DMS 273 (cell line): ENCODE results near the gene NSRP1.
A peak's percentile ranks its signal among the peaks of the same experiment; 100 is the strongest.
"Not testable (repeated sequence)": the region's sequence is repeated elsewhere in the genome, so short reads cannot be mapped to it uniquely, and the experiment has no call there.

ENCODE experiments used
- DNase-seq: peaks from one replicate; lab custom pipeline; 2025; ENCODE audit not compliant: unreplicated experiment; lab: John Stamatoyannopoulos, UW

Gene NSRP1, protein sequence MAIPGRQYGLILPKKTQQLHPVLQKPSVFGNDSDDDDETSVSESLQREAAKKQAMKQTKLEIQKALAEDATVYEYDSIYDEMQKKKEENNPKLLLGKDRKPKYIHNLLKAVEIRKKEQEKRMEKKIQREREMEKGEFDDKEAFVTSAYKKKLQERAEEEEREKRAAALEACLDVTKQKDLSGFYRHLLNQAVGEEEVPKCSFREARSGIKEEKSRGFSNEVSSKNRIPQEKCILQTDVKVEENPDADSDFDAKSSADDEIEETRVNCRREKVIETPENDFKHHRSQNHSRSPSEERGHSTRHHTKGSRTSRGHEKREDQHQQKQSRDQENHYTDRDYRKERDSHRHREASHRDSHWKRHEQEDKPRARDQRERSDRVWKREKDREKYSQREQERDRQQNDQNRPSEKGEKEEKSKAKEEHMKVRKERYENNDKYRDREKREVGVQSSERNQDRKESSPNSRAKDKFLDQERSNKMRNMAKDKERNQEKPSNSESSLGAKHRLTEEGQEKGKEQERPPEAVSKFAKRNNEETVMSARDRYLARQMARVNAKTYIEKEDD

DNA sequence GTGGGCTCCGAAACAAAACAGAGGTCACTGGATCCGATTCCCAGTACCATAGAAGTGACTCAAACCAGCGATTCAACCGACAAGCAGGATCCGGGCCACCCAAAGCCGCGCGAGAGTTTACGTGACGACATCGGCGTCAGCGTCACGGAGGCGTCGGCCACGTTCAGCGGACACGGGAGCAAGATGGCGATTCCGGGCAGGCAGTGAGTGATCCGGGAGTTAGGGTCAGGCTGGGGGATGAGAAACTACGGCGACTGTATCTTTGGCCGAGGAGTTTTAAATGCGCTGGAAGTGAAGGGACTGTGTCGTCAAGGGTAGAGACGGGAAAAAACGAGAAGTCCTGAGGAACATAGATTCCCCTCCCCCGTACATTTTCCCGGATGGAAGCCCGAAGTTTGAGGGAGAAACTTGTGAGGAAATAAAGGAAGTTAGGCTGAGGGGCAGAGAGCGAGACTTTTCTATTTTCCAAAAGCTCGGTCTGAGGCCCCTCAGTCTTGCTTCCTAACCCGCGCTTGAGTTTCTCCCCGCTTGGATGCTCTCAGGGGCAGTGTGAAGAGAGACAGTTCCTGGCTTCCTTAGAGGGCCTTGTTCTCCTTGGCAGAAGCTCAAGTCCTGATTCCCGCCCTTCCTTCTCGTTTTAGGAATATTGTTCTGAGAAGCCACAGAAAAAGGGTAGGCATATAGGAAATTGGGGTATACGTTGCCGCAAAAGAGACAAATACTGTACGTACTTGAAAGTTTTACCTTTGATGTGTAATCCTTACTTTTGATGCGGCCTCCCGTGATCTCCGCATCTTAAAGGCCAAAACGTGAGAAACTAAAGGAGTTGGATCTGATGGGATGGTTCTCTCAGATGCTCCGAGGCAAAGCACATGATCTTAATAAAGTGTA lies at the start of gene NSRP1:
NSRP1 (plus strand) TSS at position 156 of the 891 bp plus-strand sequence; CDS start at position 184, 28 bp downstream.
- peak; percentile 98 for DNase-seq

DNA sequence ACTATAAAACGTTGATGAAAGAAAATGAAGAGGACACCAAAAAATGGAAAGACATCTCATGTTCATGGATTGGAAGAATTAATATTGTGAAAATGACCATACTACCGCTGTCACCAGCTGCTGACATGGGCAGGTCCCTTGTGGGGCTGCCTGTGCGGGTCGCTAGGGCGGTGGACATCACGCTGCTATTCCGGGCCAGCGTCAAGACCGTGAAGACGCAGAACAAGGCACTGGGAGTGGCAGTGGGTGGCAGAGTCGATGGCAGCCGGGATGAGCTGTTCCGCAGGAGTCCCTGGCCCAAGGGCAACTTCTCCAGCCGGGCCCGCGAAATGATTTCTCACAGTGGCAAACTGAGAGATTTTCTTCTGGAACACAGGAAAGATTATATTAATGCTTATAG lies 48.2 kb upstream of the NSRP1 start:
- no peak for DNase-seq

DNA sequence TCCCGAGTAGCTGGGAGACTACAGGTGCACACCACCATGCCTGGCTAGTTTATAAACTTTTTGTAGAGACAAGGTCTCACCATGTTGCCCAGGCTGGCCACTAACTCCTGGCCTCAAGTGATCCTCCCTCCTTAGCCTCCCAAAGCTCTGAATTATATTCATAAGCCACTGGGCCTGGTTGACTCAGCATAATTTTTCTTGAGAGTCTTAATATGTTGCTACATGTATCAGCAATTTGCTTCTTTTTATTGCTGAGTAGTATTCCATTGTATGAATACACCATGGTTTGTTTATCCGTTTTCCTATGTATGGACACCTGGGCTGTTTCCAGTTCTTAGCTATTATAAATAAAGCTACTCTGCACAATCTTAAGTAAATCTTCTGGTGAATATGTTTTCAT lies 42.4 kb upstream of the NSRP1 start:
- no peak for DNase-seq

DNA sequence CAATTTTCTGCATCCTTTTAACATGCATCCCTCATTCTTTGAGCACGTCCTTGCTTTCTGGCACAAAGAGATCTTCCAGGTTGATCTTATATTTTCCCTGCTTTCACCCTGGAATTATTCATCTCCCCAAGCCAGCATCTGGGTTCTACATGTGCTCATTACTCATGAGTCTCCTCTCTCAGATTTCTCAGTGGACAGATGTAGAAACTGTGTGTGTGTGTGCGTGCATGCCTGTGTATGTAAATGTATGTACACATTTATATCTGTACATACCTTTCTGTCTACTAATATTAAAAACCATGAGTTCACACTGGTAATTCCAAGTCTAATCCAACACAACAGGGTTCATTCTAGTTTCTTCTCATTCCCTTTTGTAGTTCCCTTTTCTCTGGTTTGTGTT lies 41.9 kb upstream of the NSRP1 start:
- no peak for DNase-seq

DNA sequence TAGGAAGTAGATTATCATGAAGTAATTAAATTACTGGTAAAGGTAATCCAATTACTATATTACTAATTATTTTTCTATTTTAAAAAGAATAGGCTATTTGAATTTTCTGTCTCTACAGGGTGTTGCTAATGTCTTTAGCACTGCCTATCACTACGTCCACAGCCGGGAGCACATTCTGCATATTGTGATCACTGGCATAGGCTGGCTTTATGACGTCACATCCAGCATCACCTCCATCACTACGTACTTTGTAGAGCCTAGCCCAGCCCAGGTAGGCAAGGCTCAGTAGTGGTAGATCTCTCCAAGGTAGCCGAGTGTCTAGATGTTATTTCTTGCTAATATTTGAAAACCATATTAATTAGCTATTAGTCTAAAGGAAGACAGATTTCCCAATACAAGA lies 33.8 kb upstream of the NSRP1 start:
- DNase-seq, result no peak

DNA sequence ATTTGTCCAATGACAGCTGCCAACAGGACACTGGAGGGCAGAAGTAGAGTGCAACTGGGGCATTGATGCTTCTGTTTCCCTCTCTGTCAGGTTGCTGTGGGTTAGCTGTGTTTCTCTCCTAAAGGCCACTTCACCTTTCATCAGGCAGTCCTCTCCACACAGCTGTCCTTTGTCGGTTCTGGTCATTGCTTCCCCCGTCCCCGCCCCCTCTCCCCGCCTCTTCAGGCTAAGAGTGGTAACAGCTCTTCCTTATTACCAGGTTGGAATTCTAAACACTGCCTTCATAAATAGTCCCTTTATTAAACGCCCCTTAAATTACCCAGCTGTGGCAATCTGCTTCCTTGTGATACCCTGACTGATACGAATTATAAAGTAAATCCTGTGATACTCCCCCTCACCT lies 31.8 kb upstream of the NSRP1 start:
- DNase-seq, result no peak

DNA sequence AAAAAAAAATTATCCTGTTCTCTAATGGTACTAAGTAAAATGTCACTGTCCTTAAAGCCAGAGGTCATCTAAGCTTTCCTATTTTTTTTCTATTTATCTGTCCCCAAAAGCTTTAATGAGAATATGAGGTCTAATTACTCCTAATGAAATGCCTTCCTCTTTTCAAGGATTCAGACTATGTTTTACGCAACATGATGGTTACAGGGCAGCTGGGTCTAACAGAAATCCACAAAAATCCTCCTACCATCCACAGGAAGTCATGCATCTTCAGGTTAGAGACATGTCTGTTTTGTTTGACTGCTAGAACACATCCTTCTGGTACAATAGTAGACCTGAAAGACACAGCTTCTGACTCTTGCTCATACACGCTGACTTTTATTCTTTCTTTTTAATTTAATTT lies 29.7 kb upstream of the NSRP1 start:
- DNase-seq, result no peak

DNA sequence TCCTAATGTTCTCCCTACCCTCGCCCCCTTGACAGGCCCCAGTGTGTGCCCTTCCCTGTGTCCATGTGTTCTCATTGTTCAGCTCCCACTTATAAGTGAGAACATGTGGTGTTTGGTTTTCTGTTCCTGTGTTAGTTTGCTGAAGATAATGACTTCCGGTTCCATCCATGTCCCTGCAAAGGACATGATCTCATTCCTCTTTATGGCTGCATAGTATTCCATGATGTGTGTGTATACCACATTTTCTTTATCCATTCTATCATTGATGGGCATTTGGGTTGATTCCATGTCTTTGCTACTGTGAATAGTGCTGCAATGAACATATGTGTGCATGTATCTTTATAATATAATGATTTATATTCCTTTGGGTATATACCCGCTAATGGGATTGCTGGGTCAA lies 29.2 kb upstream of the NSRP1 start:
- DNase-seq, result not testable (repeated sequence)

DNA sequence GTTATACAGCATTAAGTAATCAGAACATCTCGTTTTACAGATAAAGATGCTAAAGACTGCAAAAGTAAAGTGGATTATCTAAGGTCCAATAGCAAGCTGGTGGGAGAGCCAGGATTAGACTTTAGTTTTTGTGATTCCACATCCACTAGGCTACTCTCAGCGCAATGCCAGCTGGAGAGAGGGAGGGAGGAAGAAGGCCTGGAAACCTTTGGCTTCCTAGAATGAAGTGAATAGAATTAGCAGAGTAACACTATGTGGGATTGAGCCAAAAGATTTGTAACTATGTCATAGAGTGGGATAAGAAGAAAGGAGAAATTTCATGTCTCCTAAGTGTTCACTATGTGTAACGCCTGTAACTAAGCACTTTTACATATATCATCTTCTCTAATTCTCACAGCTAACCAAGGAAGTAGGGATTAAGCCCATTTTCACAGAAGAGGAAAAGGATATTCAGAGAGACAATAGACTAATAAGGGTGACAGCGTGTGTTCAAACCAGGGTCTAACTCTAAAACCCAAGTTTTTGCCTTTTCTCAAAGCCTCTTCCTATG lies 25.4 kb upstream of the NSRP1 start:
- DNase-seq, result no peak

DNA sequence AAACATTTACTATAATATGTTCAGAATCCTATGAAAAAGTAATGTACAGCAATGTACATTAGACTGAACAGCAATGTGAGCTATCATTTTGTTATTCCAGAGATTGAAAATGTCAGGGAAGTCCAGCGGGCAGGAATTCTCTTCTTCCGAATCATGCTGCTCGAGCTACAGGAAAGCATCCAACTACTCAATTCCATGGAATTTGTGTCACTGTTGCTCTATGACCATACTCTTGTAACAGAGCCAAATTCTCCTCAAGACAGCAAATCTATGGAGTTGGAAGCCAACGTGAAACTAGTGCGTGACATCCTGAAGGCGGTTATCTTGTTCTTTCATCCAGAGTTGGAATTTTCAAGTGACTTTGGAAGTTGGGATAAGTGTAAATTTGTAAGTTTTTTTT lies 24.8 kb upstream of the NSRP1 start:
- no peak for DNase-seq

DNA sequence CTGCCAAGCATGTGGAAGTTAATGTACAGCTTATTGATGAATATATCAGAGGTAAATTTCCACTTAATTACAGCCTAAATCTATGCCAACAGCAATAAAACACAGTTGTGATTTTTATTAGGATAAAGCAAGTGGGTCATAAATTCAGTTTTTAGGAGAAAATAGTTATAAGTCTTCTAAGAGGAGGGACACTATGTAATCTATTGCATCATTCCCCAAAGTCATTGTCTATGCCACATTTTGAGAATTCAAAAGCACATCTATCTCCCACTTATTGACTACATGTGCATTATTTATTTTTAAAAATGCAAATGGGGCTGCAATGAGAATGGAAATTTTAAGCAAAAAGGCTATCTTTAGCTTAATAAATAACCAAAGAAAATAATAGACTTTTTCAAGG lies 23.7 kb upstream of the NSRP1 start:
- DNase-seq, result no peak

DNA sequence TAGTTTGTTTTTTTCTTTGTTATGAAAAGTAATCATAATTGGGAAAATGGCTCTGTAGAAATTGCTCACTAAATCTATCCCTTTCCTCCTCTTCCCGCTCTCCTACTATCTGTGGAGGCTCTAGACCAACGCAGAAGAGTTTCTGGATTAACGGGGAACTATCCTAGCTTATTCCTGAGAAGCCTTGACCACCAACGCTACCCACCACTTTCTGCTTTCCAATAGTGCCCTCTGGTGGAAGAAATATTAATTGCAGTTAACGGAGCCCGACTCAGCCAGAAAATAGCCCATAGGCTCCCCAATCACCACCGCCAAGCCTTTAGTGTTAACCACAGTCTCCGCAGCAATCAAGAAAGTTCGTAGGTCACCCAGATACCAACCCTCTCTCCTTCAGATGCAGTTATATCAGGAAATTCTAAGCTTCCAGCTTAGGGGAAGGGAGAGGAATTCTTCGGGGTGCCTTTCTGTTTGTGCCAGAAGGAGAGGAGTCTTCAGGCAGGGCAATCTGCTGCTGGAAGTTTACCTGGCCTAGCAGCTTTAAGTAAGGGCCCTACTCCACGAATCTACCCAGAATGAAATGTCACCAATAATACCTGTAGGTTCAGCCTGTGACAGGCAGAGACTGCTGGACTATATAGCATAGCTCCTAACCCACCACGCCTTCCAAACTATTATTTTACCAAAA lies 23.0 kb upstream of the NSRP1 start:
- DNase-seq, result peak; percentile 89

DNA sequence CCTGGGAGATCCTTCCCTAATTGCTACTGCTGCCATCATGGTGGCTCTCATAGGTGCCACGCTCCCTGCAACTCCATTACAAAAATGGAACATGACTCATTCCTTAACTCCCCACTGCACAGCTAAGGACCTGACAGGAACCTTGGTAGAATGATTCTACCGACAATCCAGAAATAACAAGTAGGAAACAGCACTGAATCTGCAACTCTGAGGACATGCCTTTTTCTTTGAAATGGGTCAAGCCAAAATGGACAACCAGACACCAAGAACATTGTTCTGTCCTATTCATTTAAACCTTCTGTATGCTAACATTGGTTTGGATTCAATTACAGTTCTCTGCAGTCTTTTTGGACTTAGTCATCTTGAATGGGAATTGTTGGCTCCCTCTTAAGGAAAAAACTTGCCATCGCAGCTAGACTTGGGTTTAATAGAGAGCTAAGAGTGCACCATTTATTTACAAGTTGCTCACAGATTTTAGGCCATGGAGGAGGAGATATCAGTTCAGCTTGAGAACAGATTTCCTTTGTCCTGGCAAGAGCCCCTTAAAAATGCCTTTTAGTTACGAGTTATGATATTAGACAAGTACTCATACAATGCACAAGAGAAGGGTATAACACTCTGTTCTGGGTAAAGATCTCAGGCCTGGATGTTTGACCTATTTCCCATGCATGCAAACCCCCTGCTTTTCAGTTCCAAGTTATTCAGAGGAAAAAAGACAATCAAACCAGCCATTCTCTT lies 20.9 kb upstream of the NSRP1 start:
- peak; percentile 77 for DNase-seq

DNA sequence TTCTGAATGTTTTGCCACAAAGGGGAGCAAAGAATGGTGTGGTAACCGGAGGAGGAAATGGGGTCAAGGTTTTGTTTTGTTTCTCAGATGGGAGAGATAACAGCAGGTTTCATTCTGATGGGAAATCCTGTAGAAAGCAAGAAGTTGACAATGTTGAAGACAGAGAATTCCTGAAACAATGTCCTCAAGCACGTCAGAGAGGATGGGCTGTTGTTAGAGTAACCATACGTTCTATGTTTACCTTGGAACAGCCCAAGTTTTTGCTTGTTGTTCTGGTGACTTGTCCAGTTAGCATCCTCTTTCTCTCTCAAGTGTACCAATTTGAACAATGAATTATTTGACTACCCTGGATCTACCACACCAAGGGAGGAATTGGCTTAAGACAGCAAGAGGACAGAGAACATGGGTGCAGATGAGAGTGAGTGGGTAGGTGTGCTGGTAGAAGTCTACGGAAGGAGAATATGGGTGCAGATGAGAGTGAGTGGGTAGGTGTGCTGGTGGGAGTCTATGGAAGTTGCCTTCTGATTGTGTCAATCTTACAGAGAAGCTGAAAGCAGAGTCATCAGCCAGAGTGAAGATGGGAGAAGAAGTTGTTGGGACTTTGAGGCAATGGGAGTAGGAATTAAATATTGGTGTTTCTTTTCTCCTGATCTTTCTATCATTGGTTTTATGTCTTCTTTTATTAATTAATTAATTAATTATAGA lies 14.8 kb upstream of the NSRP1 start:
- no peak for DNase-seq

DNA sequence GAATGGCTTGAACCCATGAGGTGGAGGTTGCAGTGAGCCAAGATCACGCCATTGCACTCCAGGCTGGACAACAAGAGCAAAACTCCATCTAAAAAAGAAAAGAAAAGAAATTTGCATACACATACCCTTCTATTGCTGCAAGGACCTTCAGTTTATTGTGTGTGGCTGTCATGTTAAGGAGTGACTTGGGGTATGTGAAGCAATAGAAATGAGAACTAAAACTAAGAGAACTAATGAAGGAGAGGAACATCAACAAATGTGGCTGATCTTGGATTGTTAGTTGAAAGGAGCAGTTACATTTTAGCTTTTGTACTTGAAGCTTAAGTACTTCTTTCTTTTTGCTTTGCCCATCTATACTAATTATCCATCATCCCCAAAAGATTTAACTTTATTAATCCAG lies 12.7 kb upstream of the NSRP1 start:
- no peak for DNase-seq

DNA sequence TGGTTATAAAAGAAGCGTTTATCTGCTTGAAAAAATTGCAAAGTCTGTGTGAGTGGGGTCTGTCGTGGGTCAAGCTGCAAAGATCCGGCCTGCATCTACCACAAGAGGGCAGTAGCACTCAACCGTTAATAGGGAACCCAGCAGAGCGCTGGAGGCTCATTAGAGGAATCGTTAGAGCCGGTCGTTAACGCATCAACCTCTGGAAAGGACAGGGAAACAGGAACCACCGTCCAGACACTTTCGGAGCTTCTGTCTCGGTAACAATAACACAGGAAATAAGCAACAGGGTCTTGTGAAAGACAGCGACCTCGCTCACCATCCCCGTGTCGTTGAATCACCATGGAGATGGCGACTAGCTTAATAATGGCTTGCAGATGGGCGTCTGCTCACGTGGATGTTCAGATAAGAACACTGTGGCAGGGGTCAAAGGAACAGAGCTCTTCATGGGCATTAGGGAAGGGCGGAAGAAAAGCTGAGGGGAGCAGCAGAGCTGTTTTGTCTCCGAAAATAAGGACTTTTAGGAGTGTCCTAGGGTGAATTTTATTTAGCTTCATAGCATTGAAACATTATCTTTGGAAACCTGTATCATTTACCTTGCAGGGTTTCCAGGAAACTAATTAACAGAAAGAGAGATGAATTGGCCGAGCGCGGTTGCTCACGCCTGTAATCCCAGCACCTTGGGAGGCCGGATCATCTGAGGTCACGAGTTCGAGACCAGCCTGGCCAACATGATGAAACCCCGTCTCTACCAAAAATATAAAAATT lies 11.9 kb upstream of the NSRP1 start:
- DNase-seq, result peak; percentile 92

DNA sequence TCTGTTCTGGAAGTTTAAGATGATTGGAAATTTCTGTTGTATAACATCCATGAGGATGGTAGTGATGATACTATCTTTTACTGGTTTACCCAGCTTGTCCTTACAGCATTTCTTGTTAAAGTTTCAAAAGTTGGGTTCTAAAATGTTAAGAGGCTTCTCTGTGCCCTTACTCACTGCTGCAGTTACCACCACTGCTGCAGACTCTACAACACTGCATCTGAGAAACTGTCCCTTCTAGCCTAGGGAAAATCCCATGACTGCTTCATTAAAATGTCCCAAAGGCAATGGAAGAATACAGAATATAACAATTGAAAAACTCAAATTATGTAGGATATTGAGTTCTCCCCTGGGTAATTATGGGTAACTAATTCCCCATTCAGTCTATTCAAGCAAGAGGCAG lies 3.8 kb upstream of the NSRP1 start:
- DNase-seq, result no peak

DNA sequence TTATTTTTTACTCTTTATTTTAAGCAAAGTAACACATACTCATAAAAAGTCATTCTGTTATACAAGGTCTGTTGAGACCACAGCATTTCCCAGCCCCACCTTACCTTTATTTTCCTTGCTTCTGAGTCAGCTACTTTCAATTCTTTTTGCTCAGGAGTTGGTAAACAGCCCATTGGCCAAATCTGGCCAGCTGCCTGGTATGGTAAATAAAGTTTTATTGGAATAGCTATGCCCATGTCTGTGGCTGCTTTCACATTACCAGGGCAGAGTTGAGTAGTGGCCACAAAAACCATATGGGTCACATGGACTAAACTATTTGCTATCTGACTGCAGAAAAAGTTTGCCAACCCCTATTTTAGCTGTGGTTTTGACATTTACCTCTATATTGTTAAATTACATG lies 3.4 kb upstream of the NSRP1 start:
- peak; percentile 55 for DNase-seq

DNA sequence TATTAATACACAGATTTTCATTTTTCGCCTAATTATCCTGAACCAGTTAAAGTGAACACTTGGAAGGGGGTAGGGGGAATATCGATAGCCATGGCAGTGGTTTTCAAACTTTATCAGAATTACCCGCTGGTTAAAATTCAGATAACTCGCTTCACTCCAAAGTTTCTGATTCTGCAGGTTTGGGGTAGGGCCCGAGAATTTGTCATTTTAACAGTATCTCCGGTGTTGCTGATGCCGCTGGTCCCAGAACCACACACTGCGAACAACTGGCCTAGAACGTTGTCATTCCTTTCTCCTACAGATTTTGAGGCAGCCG lies 313 bp upstream of the NSRP1 start:
- no peak for DNase-seq
